ENCODE data around the gene SPRED2. TPM values are rescaled to one million over a fixed set of nuclear protein-coding genes. Genes with fewer than 3 reads are reported as not detected.

SPRED2 gene
- total and polyA plus RNA-seq, 2 of the 8 experiments (the other 6 are each of a cell fraction or from before 2014, with no cell fraction given): 15.3 to 22.5 TPM

- TF ChIP-seq, protein P1, sequence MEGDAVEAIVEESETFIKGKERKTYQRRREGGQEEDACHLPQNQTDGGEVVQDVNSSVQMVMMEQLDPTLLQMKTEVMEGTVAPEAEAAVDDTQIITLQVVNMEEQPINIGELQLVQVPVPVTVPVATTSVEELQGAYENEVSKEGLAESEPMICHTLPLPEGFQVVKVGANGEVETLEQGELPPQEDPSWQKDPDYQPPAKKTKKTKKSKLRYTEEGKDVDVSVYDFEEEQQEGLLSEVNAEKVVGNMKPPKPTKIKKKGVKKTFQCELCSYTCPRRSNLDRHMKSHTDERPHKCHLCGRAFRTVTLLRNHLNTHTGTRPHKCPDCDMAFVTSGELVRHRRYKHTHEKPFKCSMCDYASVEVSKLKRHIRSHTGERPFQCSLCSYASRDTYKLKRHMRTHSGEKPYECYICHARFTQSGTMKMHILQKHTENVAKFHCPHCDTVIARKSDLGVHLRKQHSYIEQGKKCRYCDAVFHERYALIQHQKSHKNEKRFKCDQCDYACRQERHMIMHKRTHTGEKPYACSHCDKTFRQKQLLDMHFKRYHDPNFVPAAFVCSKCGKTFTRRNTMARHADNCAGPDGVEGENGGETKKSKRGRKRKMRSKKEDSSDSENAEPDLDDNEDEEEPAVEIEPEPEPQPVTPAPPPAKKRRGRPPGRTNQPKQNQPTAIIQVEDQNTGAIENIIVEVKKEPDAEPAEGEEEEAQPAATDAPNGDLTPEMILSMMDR (IDR thresholded peaks at IDR 0.05; ENCODE audit: control extremely low read depth in 1 of 3, insufficient read depth in 1 of 3, low read depth in 1 of 3, low read length in 3 of 3): no peak
- TF ChIP-seq RAD21 (IDR thresholded peaks at IDR 0.05 in 1 of 2, conservative IDR thresholded peaks at IDR 0.05 in 1 of 2; ENCODE audit: low read depth in 2 of 2, low read length in 2 of 2) (no peak), EP300 (IDR thresholded peaks at IDR 0.05; ENCODE audit: borderline replicate concordance in 1 of 2, low read depth in 2 of 2, low read length in 2 of 2) (no peak), CHD1 (IDR thresholded peaks at IDR 0.05; ENCODE audit: low read depth, low read length) (no peak), TEAD4 (IDR thresholded peaks at IDR 0.05; ENCODE audit: low read depth, low read length) (no peak), POU5F1 (IDR thresholded peaks at IDR 0.05; ENCODE audit: low read depth, low read length) (no peak), KDM5A (IDR thresholded peaks at IDR 0.05; ENCODE audit: low read length) (no peak)
Measured at GRCh38 chr2:65351234-65351947, 81.0 kb downstream of the SPRED2 start (continued).

Measured in H1 (cell line).